OCI-LY1 (cell line): Measurements from ENCODE around the gene DNAJB8.

Source experiments
- EZH2 ChIP-seq: fragments of 200-600 bp; sonication (generic), shearing (Covaris generic); IDR thresholded peaks from 2 replicates; pipeline ENCODE4 v1.8.0; 2017; ENCODE audit warnings: borderline replicate concordance, mixed run types, mild to moderate bottlenecking, antibody characterized with exemption, low read length, moderate library complexity, mixed read lengths
- TF ChIP-seq, protein P1 (sequence below): fragments of 200-600 bp; sonication (generic), shearing (Covaris generic); IDR thresholded peaks from 2 replicates; pipeline ENCODE4 v1.5.1; 2017; ENCODE audit warnings: mild to moderate bottlenecking, antibody characterized with exemption, low read length, moderate library complexity, mixed read lengths

DNA sequence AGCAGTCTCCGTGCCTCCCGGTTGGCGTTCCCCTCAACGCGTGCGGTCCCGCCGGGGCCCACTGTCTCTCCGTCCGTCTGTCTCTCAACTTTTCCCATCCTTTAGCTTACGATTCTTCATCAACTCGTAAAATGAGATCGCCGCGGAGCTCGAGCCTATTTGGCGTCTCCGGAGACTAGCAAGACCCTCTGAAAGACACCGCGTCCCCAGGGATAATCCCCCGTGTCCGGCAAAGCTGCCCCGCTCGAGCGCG, 22.9 kb upstream of the DNAJB8 start:
- TF ChIP-seq, protein P1, sequence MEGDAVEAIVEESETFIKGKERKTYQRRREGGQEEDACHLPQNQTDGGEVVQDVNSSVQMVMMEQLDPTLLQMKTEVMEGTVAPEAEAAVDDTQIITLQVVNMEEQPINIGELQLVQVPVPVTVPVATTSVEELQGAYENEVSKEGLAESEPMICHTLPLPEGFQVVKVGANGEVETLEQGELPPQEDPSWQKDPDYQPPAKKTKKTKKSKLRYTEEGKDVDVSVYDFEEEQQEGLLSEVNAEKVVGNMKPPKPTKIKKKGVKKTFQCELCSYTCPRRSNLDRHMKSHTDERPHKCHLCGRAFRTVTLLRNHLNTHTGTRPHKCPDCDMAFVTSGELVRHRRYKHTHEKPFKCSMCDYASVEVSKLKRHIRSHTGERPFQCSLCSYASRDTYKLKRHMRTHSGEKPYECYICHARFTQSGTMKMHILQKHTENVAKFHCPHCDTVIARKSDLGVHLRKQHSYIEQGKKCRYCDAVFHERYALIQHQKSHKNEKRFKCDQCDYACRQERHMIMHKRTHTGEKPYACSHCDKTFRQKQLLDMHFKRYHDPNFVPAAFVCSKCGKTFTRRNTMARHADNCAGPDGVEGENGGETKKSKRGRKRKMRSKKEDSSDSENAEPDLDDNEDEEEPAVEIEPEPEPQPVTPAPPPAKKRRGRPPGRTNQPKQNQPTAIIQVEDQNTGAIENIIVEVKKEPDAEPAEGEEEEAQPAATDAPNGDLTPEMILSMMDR, result no peak
- TF ChIP-seq EZH2, result no peak
